GM12892 (cell line): Measurements from ENCODE around the gene LANCL3.

ENCODE experiments used
- POLR2A ChIP-seq: IDR thresholded peaks from 2 replicates; pipeline ENCODE4 v1.6.1; 2011; ENCODE audit warnings: low read depth, low read length, control low read depth
- POLR2AphosphoS5 ChIP-seq: IDR thresholded peaks from 2 replicates; pipeline ENCODE4 v1.6.1; 2011; ENCODE audit warnings: low read depth, low read length, control low read depth

GRCh38 chrX:37697169-37697760, 125.8 kb downstream of the LANCL3 start:
- TF ChIP-seq POLR2A (no peak), POLR2AphosphoS5 (no peak)
